Measurements from ENCODE around the gene SQSTM1. TPM values are rescaled to one million over a fixed set of nuclear protein-coding genes. Genes with fewer than 3 reads are reported as not detected.

Gene SQSTM1
- total and polyA plus RNA-seq, 2 of the 8 experiments (the other 6 are each of a cell fraction or from before 2014, with no cell fraction given) = 78.6 to 110 TPM

- TF ChIP-seq EP300 (IDR thresholded peaks at IDR 0.05; ENCODE audit: borderline replicate concordance in 1 of 2, low read depth in 2 of 2, low read length in 2 of 2) = no peak
- no peak for TF ChIP-seq CTCF (IDR thresholded peaks at IDR 0.05; ENCODE audit: control extremely low read depth in 1 of 3, insufficient read depth in 1 of 3, low read depth in 1 of 3, low read length in 3 of 3)
- no peak for TF ChIP-seq NRF1 (IDR thresholded peaks at IDR 0.05; ENCODE audit: low read depth, low read length)
- no peak for TF ChIP-seq CHD7 (IDR thresholded peaks at IDR 0.05; ENCODE audit: insufficient replicate concordance, low read length)
- no peak for TF ChIP-seq POLR2A (IDR thresholded peaks at IDR 0.05; ENCODE audit: control extremely low read depth in 1 of 2, low read depth in 2 of 2, low read length in 2 of 2)
- no peak for TF ChIP-seq ASH2L (IDR thresholded peaks at IDR 0.05; ENCODE audit: low read length)
Observed at GRCh38 chr5:179792612-179793467, 27.9 kb upstream of the SQSTM1 start (continued).

Data from H1 (cell line).